ENCODE measurements around the gene DONSON.

DONSON gene

GRCh38 chr21:33541105-33541711, 47.3 kb downstream of the DONSON start:
- no peak for DNase-seq

- DNase-seq, result no peak
Measured at GRCh38 chr21:33540711-33541104, 47.8 kb downstream of the DONSON start.

GRCh38 chr21:33539616-33540015, 48.9 kb downstream of the DONSON start:
- no peak for DNase-seq

GRCh38 chr21:33537212-33537611, 51.3 kb downstream of the DONSON start:
- DNase-seq, result no peak

- no peak for DNase-seq
Measured at GRCh38 chr21:33531007-33531406, 57.5 kb downstream of the DONSON start.

All from NCI-H1694 treated with DMSO at 0.1 percent for 48 hours (cell line).